OCI-LY1 (cell line): ENCODE data around the gene BPIFB2.

ENCODE experiments used
- EZH2 ChIP-seq: fragments of 200-600 bp; sonication (generic), shearing (Covaris generic); IDR thresholded peaks from 2 replicates; pipeline ENCODE4 v1.8.0; 2017; ENCODE audit warnings: borderline replicate concordance, mixed run types, mild to moderate bottlenecking, antibody characterized with exemption, low read length, moderate library complexity, mixed read lengths
- TF ChIP-seq, protein P1 (sequence below): fragments of 200-600 bp; sonication (generic), shearing (Covaris generic); IDR thresholded peaks from 2 replicates; pipeline ENCODE4 v1.5.1; 2017; ENCODE audit warnings: mild to moderate bottlenecking, antibody characterized with exemption, low read length, moderate library complexity, mixed read lengths

DNA sequence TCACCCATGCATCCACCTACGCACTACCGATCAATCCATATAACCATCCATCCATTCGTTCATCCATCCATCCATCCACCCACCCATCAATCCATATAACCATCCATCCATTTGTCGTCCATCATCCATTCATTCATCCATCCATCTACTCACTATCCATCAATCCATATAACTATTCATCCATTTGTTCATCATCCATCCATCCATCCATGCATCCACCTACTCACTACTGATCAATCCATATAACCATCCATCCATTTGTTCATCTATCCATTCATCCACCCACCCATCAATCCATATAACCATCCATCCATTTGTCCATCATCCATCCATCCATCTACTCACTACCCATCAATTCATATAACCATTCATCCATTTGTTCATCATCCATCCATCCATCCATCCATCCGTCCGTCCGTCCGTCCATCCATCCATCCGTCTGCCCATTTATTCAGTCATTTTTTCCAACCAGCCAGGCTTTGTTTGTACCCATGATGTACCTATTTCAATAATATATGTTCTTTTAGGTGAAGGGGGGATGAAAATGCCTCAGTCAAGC, 17.9 kb downstream of the BPIFB2 start:
- TF ChIP-seq, protein P1, sequence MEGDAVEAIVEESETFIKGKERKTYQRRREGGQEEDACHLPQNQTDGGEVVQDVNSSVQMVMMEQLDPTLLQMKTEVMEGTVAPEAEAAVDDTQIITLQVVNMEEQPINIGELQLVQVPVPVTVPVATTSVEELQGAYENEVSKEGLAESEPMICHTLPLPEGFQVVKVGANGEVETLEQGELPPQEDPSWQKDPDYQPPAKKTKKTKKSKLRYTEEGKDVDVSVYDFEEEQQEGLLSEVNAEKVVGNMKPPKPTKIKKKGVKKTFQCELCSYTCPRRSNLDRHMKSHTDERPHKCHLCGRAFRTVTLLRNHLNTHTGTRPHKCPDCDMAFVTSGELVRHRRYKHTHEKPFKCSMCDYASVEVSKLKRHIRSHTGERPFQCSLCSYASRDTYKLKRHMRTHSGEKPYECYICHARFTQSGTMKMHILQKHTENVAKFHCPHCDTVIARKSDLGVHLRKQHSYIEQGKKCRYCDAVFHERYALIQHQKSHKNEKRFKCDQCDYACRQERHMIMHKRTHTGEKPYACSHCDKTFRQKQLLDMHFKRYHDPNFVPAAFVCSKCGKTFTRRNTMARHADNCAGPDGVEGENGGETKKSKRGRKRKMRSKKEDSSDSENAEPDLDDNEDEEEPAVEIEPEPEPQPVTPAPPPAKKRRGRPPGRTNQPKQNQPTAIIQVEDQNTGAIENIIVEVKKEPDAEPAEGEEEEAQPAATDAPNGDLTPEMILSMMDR, result no peak
- TF ChIP-seq EZH2, result no peak
